Gastrocnemius medialis (tissue), 4 donors: ENCODE measurements around the gene ROBO2. TPM values are rescaled to one million over a fixed set of nuclear protein-coding genes. Genes with fewer than 3 reads are reported as not detected.

Experiments
- ATAC-seq, 2 donors: fragments of 150-250 bp; one replicate each; pipeline ENCODE4 v1.9.1; 2016
- DNase-seq, 2 donors: peaks; one replicate each; pipeline ENCODE4 v3.0.0-alpha.2; 2019
- H3K27ac ChIP-seq, 4 donors: fragments of 200-600 bp; sonication (generic); 1 replicate in 1 of 4; 2 replicates in 3 of 4; pipeline ENCODE4 v1.5.1; 2016 to 2018; ENCODE audit warnings: mild to moderate bottlenecking in 2 of 4, moderate library complexity in 1 of 4
- H3K27me3 ChIP-seq, 3 donors: fragments of 200-600 bp; sonication (generic) in 2 of 3; 1 replicate in 1 of 3; 2 replicates in 2 of 3; pipeline versions ENCODE4 v1.5.1 to v1.6.0; 2016 to 2019; ENCODE audit warnings: mild to moderate bottlenecking in 1 of 3, moderate library complexity in 1 of 3
- H3K36me3 ChIP-seq, 2 donors: fragments of 200-600 bp; sonication (generic) in 1 of 2; one replicate each; pipeline ENCODE4 v1.5.1; 2017 to 2018
- H3K4me1 ChIP-seq, 2 donors: fragments of 200-600 bp; sonication (generic) in 1 of 2; one replicate each; pipeline ENCODE4 v1.5.1; 2016 to 2017; ENCODE audit warnings: mild to moderate bottlenecking in 2 of 2
- H3K4me3 ChIP-seq, 4 donors: fragments of 200-600 bp; sonication (generic) in 3 of 4; 1 replicate in 1 of 4; 2 replicates in 3 of 4; pipeline ENCODE4 v1.5.1; 2016 to 2019; ENCODE audit warnings: mild to moderate bottlenecking in 2 of 4
- H3K9me3 ChIP-seq, 3 donors: fragments of 200-600 bp; sonication (generic) in 2 of 3; 1 replicate in 1 of 3; 2 replicates in 2 of 3; pipeline ENCODE4 v1.5.1; 2016 to 2019
- POLR2A ChIP-seq, 2 donors: fragments of 450-650 bp; IDR thresholded peaks; one replicate each; pipeline ENCODE4 v1.6.1; 2017; ENCODE audit warnings: antibody characterized with exemption in 2 of 2, mild to moderate bottlenecking in 2 of 2, moderate library complexity in 2 of 2
- in situ Hi-C, 4 donors: fragments of 200-750 bp; cut with MboI; loops; one replicate each; pipeline versions ENCODE4 v1.15.0 to v1.8.0; 2017; ENCODE audit warnings: low sequenced_read_pairs in 4 of 4
- intact Hi-C: fragments of 100-400 bp; cut with DNase I; formaldehyde crosslinking; loops from one replicate; pipeline ENCODE4 v1.15.1; 2023; ENCODE audit warnings: low total_unique reads
- total RNA-seq, 4 donors: library from RNA; depleted of rRNA; stranded (reverse); fragments of >200 nt; gene quantifications; one replicate each; pipeline versions ENCODE4 v1.1.0 to v1.2.3, GENCODE V29; 2016
- TF ChIP-seq, protein P1 (sequence below), 5 experiments: fragments of 450-650 bp in 3 of 5; fragments of 200-600 bp in 2 of 5; sonication (generic) in 2 of 5; IDR thresholded peaks in 4 of 5; conservative IDR thresholded peaks in 1 of 5; 1 replicate in 4 of 5; 2 replicates in 1 of 5; pipeline ENCODE4 v1.5.1; 2016 to 2019; ENCODE audit warnings: antibody characterized with exemption in 5 of 5, mild to moderate bottlenecking in 3 of 5, moderate library complexity in 3 of 5

The ROBO2 gene
- total RNA-seq, 4 donors from 2014 or later: 0.07 TPM; not detected in 3

DNA sequence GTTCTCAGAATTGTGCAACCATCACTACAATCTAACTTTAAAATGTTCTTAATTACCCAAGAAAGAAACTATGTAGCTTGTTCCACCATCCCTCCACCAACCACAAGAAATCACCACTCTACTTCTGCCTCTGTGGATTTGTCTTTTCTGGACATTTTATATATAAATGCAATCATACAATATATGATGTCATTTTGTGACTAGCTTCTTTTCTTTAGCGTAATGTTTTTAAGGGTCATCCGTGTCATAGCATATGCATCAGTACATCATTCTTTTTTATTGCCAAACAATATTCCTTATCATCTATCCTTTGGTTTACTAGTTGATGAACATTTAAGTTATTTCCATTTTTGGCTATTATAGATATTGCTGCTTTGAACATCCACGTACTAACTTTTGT, 5.8 kb downstream of the ROBO2 start:
- intact Hi-C loops (no loop called here), in situ Hi-C loops (loop anchor here in 2 of 4 donors (10.0 to 25.0 kb wide), 2 partner anchors 209 to 1592 kb away; no protein-coding TSS in a partner anchor)
- ATAC-seq: no peak

GRCh38 chr3:77048186-77048585, 8.3 kb downstream of the ROBO2 start:
- Histone ChIP-seq H3K27ac (no peak overlapping the region), H3K4me1 (no peaks in the 10 kb centered on the region), H3K4me3 (no peak overlapping the region), H3K36me3 (no peaks in the 10 kb centered on the region), H3K9me3 (no peaks in the 10 kb centered on the region), H3K27me3 (peaks cover 0 to under 1% (median 0%) of the 10 kb centered on the region in 3 donors)
- in situ Hi-C loops (loop anchor here in 2 of 4 donors (10.0 to 25.0 kb wide), 2 partner anchors 207 to 1589 kb away; no protein-coding TSS in a partner anchor), intact Hi-C loops (no loop called here)
- TF ChIP-seq, protein P1, sequence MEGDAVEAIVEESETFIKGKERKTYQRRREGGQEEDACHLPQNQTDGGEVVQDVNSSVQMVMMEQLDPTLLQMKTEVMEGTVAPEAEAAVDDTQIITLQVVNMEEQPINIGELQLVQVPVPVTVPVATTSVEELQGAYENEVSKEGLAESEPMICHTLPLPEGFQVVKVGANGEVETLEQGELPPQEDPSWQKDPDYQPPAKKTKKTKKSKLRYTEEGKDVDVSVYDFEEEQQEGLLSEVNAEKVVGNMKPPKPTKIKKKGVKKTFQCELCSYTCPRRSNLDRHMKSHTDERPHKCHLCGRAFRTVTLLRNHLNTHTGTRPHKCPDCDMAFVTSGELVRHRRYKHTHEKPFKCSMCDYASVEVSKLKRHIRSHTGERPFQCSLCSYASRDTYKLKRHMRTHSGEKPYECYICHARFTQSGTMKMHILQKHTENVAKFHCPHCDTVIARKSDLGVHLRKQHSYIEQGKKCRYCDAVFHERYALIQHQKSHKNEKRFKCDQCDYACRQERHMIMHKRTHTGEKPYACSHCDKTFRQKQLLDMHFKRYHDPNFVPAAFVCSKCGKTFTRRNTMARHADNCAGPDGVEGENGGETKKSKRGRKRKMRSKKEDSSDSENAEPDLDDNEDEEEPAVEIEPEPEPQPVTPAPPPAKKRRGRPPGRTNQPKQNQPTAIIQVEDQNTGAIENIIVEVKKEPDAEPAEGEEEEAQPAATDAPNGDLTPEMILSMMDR (IDR thresholded peaks at IDR 0.05 in 4 of 5, conservative IDR thresholded peaks at IDR 0.05 in 1 of 5): no peak
- no peak for TF ChIP-seq POLR2A (IDR thresholded peaks at IDR 0.05)
- DNase-seq: no peak
- no peak for ATAC-seq

More for the DNA sequence above, 5.8 kb downstream of the ROBO2 start:
- H3K4me1 ChIP-seq: no peaks in the 10 kb centered on the region
- H3K36me3 ChIP-seq: no peaks in the 10 kb centered on the region
- H3K27me3 ChIP-seq: peaks cover 3 to 19% (median 4%) of the 10 kb centered on the region in 3 donors
- no peaks in the 10 kb centered on the region for H3K9me3 ChIP-seq
- no peak overlapping the region for H3K27ac ChIP-seq
- DNase-seq: no peak
- H3K4me3 ChIP-seq: no peak overlapping the region
- TF ChIP-seq, protein P1 (IDR thresholded peaks at IDR 0.05 in 4 of 5, conservative IDR thresholded peaks at IDR 0.05 in 1 of 5): no peak
- TF ChIP-seq POLR2A (IDR thresholded peaks at IDR 0.05): no peak

- H3K27me3 ChIP-seq: no peaks in the 10 kb centered on the region
- no peaks in the 10 kb centered on the region for H3K9me3 ChIP-seq
- in situ Hi-C loops: no loop called here
- intact Hi-C loops: no loop called here
- H3K36me3 ChIP-seq: no peaks in the 10 kb centered on the region
- H3K27ac ChIP-seq: no peak overlapping the region
- H3K4me1 ChIP-seq: no peaks in the 10 kb centered on the region
- no peak for ATAC-seq
- no peak overlapping the region for H3K4me3 ChIP-seq
- DNase-seq: no peak
- TF ChIP-seq POLR2A (IDR thresholded peaks at IDR 0.05): no peak
- TF ChIP-seq, protein P1 (IDR thresholded peaks at IDR 0.05 in 4 of 5, conservative IDR thresholded peaks at IDR 0.05 in 1 of 5): no peak
Observed at GRCh38 chr3:77051591-77051990, 11.7 kb downstream of the ROBO2 start.

DNA sequence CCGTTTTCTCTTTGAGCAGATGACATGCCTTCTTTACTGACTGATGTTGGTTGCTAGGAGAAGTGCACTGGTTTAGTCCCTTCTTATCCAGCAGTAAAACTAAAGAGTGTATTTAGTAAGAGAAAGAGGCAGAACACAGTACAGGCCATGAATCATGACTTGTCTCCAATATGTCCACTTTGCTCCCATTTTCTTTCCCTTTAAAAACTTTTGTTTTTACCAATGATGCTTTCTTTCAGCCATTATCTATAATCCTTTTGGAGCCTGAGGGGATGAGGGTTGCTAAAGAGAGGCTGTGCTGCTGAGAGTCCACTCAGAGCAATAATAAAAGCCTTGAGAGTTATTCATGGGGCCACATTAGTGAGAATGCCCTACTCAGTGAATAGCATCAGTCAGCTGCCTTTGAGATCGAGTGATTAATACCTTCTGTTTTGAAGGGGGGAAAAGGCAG, 12.2 kb downstream of the ROBO2 start:
- H3K9me3 ChIP-seq: no peaks in the 10 kb centered on the region
- in situ Hi-C loops (no loop called here), intact Hi-C loops (no loop called here)

More for the DNA sequence above, 12.2 kb downstream of the ROBO2 start:
- H3K4me1 ChIP-seq: no peaks in the 10 kb centered on the region
- H3K36me3 ChIP-seq: no peaks in the 10 kb centered on the region
- DNase-seq: no peak
- H3K27me3 ChIP-seq: no peaks in the 10 kb centered on the region
- no peak overlapping the region for H3K4me3 ChIP-seq
- no peak overlapping the region for H3K27ac ChIP-seq
- TF ChIP-seq, protein P1 (IDR thresholded peaks at IDR 0.05 in 4 of 5, conservative IDR thresholded peaks at IDR 0.05 in 1 of 5): no peak
- TF ChIP-seq POLR2A (IDR thresholded peaks at IDR 0.05): no peak
- no peak for ATAC-seq
